Measurements from ENCODE around the gene MRGPRE.

GRCh38 chr11:3227568-3228444, 4.4 kb downstream of the MRGPRE start:
- TF ChIP-seq CTCF (IDR thresholded peaks at IDR 0.05) = no peak
- TF ChIP-seq EZH2 (IDR thresholded peaks at IDR 0.05; ENCODE audit: borderline replicate concordance, insufficient read depth, low read depth, low read length, poor library complexity, severe bottlenecking) = no peak

Data from B cell (primary cell).